Activated CD4-positive, alpha-beta memory T cell treated with anti-CD3 and anti-CD28 coated beads for 36 hours (primary cell): ENCODE data around the gene USP7. TPM values are rescaled to one million over a fixed set of nuclear protein-coding genes. Genes with fewer than 3 reads are reported as not detected.
"Not testable (repeated sequence)": the region's sequence is repeated elsewhere in the genome, so short reads cannot be mapped to it uniquely, and the experiment has no call there.

Experiments
- CTCF ChIA-PET: fragments of 350-600 bp; sonication (Branson Sonifier 250); formaldehyde crosslinking; loops from one replicate; lab custom pipeline; 2021; ENCODE audit warnings: antibody characterized with exemption, inconsistent platforms; lab: Charles Lee
- POLR2A ChIA-PET: fragments of 350-600 bp; sonication (Branson Sonifier 250); formaldehyde crosslinking; loops from one replicate; lab custom pipeline; 2021; ENCODE audit warnings: antibody characterized with exemption; lab: Charles Lee
- DNase-seq: peaks from one replicate; pipeline ENCODE4 v3.0.0-alpha.2; 2020
- H3K27ac Mint-ChIP-seq: one replicate; pipeline ENCODE4 v1.8.0; 2021; ENCODE audit warnings: mixed read lengths
- H3K27me3 Mint-ChIP-seq: one replicate; pipeline ENCODE4 v1.8.0; 2021; ENCODE audit warnings: mixed read lengths
- H3K36me3 Mint-ChIP-seq: one replicate; pipeline ENCODE4 v1.8.0; 2021; ENCODE audit warnings: mixed read lengths
- H3K4me1 Mint-ChIP-seq: one replicate; pipeline ENCODE4 v1.8.0; 2021; ENCODE audit warnings: low read depth, mixed read lengths
- H3K4me3 Mint-ChIP-seq: one replicate; pipeline ENCODE4 v1.8.0; 2021; ENCODE audit warnings: mild to moderate bottlenecking, mixed read lengths
- H3K9me3 Mint-ChIP-seq: one replicate; pipeline ENCODE4 v1.8.0; 2021; ENCODE audit warnings: mixed read lengths
- intact Hi-C: fragments of 100-400 bp; cut with micrococcal nuclease; formaldehyde crosslinking; loops from one replicate; pipeline ENCODE4 v1.15.1; 2023
- total RNA-seq, 2 experiments: library from RNA; stranded (reverse); gene quantifications; one replicate each; pipeline ENCODE4 v1.2.3, GENCODE V29; 2021

Gene USP7
- total RNA-seq, 2 experiments from 2014 or later, result 154 to 170 TPM

GRCh38 chr16:8920645-8921346 is 42.9 kb downstream of the USP7 start:
- CTCF ChIA-PET, result interaction anchor here (0.8 to 8.8 kb wide), 2 partner anchors 15 to 88 kb away, joined by 4 to 58 read pairs; no protein-coding TSS in a partner anchor
- H3K27me3 Mint-ChIP-seq, result no peaks in the 10 kb centered on the region
- peaks cover 74% of the 10 kb centered on the region for H3K4me1 Mint-ChIP-seq
- POLR2A ChIA-PET, result interaction anchor here (1.7 kb wide), 2 partner anchors 16 to 30 kb away, joined by 4 to 7 read pairs; no protein-coding TSS in a partner anchor
- DNase-seq, result no peak
- no peaks in the 10 kb centered on the region for H3K9me3 Mint-ChIP-seq
- H3K27ac Mint-ChIP-seq, result peak overlapping the region; percentile 78
- intact Hi-C loops, result loop anchor here (1.0 to 2.0 kb wide), 5 partner anchors 8 to 52 kb away; partner anchors contain the start of gene CARHSP1
- no peak overlapping the region for H3K4me3 Mint-ChIP-seq
- H3K36me3 Mint-ChIP-seq, result peaks cover 71% of the 10 kb centered on the region

GRCh38 chr16:8919934-8920462 is 43.7 kb downstream of the USP7 start:
- peak overlapping the region; percentile 78 for H3K27ac Mint-ChIP-seq
- ChIA-PET POLR2A (interaction anchor here (0.8 to 1.7 kb wide), 2 partner anchors 29 to 44 kb away, joined by 3 to 4 read pairs; partner anchors contain the start of gene USP7), CTCF (interaction anchor here (0.8 to 8.8 kb wide), 6 partner anchors 11 to 260 kb away, joined by 3 to 58 read pairs (median 4); no protein-coding TSS in a partner anchor)
- H3K4me1 Mint-ChIP-seq, result peaks cover 70% of the 10 kb centered on the region
- H3K27me3 Mint-ChIP-seq, result no peaks in the 10 kb centered on the region
- DNase-seq, result no peak
- intact Hi-C loops, result loop anchor here (1.0 to 2.0 kb wide), 4 partner anchors 8 to 51 kb away; partner anchors contain the start of gene CARHSP1
- H3K9me3 Mint-ChIP-seq, result no peaks in the 10 kb centered on the region
- peaks cover 69% of the 10 kb centered on the region for H3K36me3 Mint-ChIP-seq
- H3K4me3 Mint-ChIP-seq, result peak overlapping the region; percentile 48

- POLR2A ChIA-PET, result interaction anchor here (0.7 to 1.7 kb wide), 3 partner anchors 26 to 44 kb away, joined by 3 to 4 read pairs (median 3); partner anchors contain the start of gene USP7
- no peaks in the 10 kb centered on the region for H3K9me3 Mint-ChIP-seq
- CTCF ChIA-PET, result interaction anchor here (1.0 to 8.8 kb wide), 5 partner anchors 11 to 260 kb away, joined by 3 to 58 read pairs (median 3); no protein-coding TSS in a partner anchor
- peak overlapping the region; percentile 48 for H3K4me3 Mint-ChIP-seq
- H3K27me3 Mint-ChIP-seq, result no peaks in the 10 kb centered on the region
- peak overlapping the region; percentile 78 for H3K27ac Mint-ChIP-seq
- peaks cover 67% of the 10 kb centered on the region for H3K4me1 Mint-ChIP-seq
- DNase-seq, result peak; percentile 31
- intact Hi-C loops, result no loop called here
- peaks cover 71% of the 10 kb centered on the region for H3K36me3 Mint-ChIP-seq
Measured at GRCh38 chr16:8919089-8919933, 44.4 kb downstream of the USP7 start.

GRCh38 chr16:8917336-8917735 is 46.4 kb downstream of the USP7 start:
- POLR2A ChIA-PET, H3K27ac Mint-ChIP-seq, H3K27me3 Mint-ChIP-seq, H3K4me3 Mint-ChIP-seq, intact Hi-C loops, DNase-seq, H3K9me3 Mint-ChIP-seq: not testable (repeated sequence)
- CTCF ChIA-PET, result interaction anchor here (8.8 kb wide), 1 partner anchor 19 kb away, joined by 58 read pairs; no protein-coding TSS in a partner anchor
- Mint-ChIP-seq H3K36me3 (peaks cover 76% of the 10 kb centered on the region), H3K4me1 (peaks cover 53% of the 10 kb centered on the region)

- ChIA-PET CTCF (interaction anchor here (0.7 to 8.8 kb wide), 4 partner anchors 19 to 92 kb away, joined by 4 to 58 read pairs (median 18); no protein-coding TSS in a partner anchor), POLR2A (interaction anchor here (1.1 kb wide), 1 partner anchor 92 kb away, joined by 4 read pairs; no protein-coding TSS in a partner anchor)
- peaks cover 72% of the 10 kb centered on the region for H3K36me3 Mint-ChIP-seq
- no peaks in the 10 kb centered on the region for H3K9me3 Mint-ChIP-seq
- intact Hi-C loops, result no loop called here
- H3K27ac Mint-ChIP-seq, result peak overlapping the region; percentile 23
- no peak overlapping the region for H3K4me3 Mint-ChIP-seq
- H3K27me3 Mint-ChIP-seq, result no peaks in the 10 kb centered on the region
- peaks cover 47% of the 10 kb centered on the region for H3K4me1 Mint-ChIP-seq
- no peak for DNase-seq
Measured at GRCh38 chr16:8916541-8917225, 47.0 kb downstream of the USP7 start.

GRCh38 chr16:8915722-8916301 is 47.9 kb downstream of the USP7 start:
- ChIA-PET CTCF (interaction anchor here (1.2 to 6.2 kb wide), 2 partner anchors 20 to 93 kb away, joined by 4 to 33 read pairs; no protein-coding TSS in a partner anchor), POLR2A (interaction anchor here (1.1 kb wide), 1 partner anchor 93 kb away, joined by 4 read pairs; no protein-coding TSS in a partner anchor)
- Mint-ChIP-seq H3K9me3 (no peaks in the 10 kb centered on the region), H3K27ac (peak overlapping the region; percentile 10), H3K36me3 (peaks cover 76% of the 10 kb centered on the region), H3K4me3 (no peak overlapping the region), H3K27me3 (no peaks in the 10 kb centered on the region), H3K4me1 (peaks cover 41% of the 10 kb centered on the region)
- intact Hi-C loops, result no loop called here
- DNase-seq, result no peak

GRCh38 chr16:8914098-8914497 is 49.6 kb downstream of the USP7 start:
- CTCF ChIA-PET, result interaction anchor here (6.2 kb wide), 1 partner anchor 22 kb away, joined by 33 read pairs; no protein-coding TSS in a partner anchor
- Mint-ChIP-seq H3K4me3 (no peak overlapping the region), H3K27ac (no peak overlapping the region), H3K9me3 (no peaks in the 10 kb centered on the region), H3K36me3 (peaks cover 72% of the 10 kb centered on the region), H3K27me3 (no peaks in the 10 kb centered on the region), H3K4me1 (peaks cover 31% of the 10 kb centered on the region)
- intact Hi-C loops, result no loop called here
- POLR2A ChIA-PET, result no interaction called here
- DNase-seq, result no peak

- DNase-seq, result no peak
- peaks cover 74% of the 10 kb centered on the region for H3K36me3 Mint-ChIP-seq
- ChIA-PET POLR2A (no interaction called here), CTCF (interaction anchor here (6.2 kb wide), 1 partner anchor 23 kb away, joined by 33 read pairs; no protein-coding TSS in a partner anchor)
- no peaks in the 10 kb centered on the region for H3K9me3 Mint-ChIP-seq
- H3K27ac Mint-ChIP-seq, result no peak overlapping the region
- intact Hi-C loops, result no loop called here
- no peaks in the 10 kb centered on the region for H3K27me3 Mint-ChIP-seq
- no peak overlapping the region for H3K4me3 Mint-ChIP-seq
- peaks cover 32% of the 10 kb centered on the region for H3K4me1 Mint-ChIP-seq
Measured at GRCh38 chr16:8912793-8913192, 50.9 kb downstream of the USP7 start.

- no peaks in the 10 kb centered on the region for H3K27me3 Mint-ChIP-seq
- H3K4me1 Mint-ChIP-seq, result peaks cover 31% of the 10 kb centered on the region
- peak overlapping the region; percentile 49 for H3K27ac Mint-ChIP-seq
- peaks cover 70% of the 10 kb centered on the region for H3K36me3 Mint-ChIP-seq
- ChIA-PET POLR2A (no interaction called here), CTCF (interaction anchor here (1.8 to 6.2 kb wide), 3 partner anchors 25 to 98 kb away, joined by 5 to 33 read pairs (median 6); no protein-coding TSS in a partner anchor)
- H3K9me3 Mint-ChIP-seq, result no peaks in the 10 kb centered on the region
- H3K4me3 Mint-ChIP-seq, result no peak overlapping the region
- DNase-seq, result no peak
- intact Hi-C loops, result no loop called here
Measured at GRCh38 chr16:8910811-8911210, 52.9 kb downstream of the USP7 start.

- Mint-ChIP-seq H3K4me3 (no peak overlapping the region), H3K9me3 (no peaks in the 10 kb centered on the region), H3K27ac (peak overlapping the region; percentile 48), H3K4me1 (peaks cover 24% of the 10 kb centered on the region), H3K36me3 (peaks cover 69% of the 10 kb centered on the region), H3K27me3 (no peaks in the 10 kb centered on the region)
- intact Hi-C loops, result no loop called here
- no peak for DNase-seq
- ChIA-PET POLR2A (interaction anchor here (1.1 kb wide), 1 partner anchor 28 kb away, joined by 5 read pairs; no protein-coding TSS in a partner anchor), CTCF (interaction anchor here (0.6 to 4.7 kb wide), 5 partner anchors 10 to 201 kb away, joined by 3 to 27 read pairs (median 3); partner anchors contain the start of gene CARHSP1)
Measured at GRCh38 chr16:8908810-8909468, 54.8 kb downstream of the USP7 start.
